Measurements from ENCODE around the gene LHFPL6.

Gene LHFPL6

DNA sequence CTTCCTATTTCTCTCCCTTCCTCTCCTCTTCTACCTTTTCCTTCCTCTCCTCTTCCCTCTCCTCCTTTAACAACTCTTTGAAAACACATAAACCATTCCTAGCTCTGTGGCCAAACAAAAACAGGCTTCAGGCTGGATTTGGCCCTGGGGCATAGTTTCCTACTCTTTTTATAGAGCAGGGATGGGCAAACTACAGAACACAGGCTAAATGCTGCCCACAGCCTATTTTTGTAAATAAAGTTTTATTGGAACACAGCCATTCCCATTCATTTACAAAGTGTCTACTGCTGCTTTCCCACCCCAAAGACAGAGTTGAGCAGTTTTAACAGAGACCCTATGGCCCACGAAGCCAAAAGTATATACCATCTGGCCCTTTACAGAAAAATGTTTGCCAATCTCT lies 35.4 kb downstream of the LHFPL6 start:
- Histone ChIP-seq H4K20me1 (ENCODE audit: insufficient read depth, low read length) (no peaks in the 10 kb centered on the region), H3K4me1 (ENCODE audit: insufficient read depth, low read length) (no peaks in the 10 kb centered on the region), H2AFZ (ENCODE audit: low read depth, low read length) (no peak overlapping the region), H3K27me3 (ENCODE audit: insufficient read depth, low read length, poor library complexity) (no peaks in the 10 kb centered on the region), H3K27ac (ENCODE audit: low read length) (no peak overlapping the region), H3K9me3 (ENCODE audit: insufficient read depth, low read length, severe bottlenecking) (no peaks in the 10 kb centered on the region), H3K4me3 (ENCODE audit: low read depth in 1 of 2, low read length in 2 of 2) (no peak overlapping the region), H3K4me2 (ENCODE audit: insufficient read depth, low read length) (no peak overlapping the region), H3K36me3 (ENCODE audit: insufficient read depth, low read length) (no peaks in the 10 kb centered on the region), H3K79me2 (ENCODE audit: insufficient read depth, low read length) (no peaks in the 10 kb centered on the region), H3K9ac (ENCODE audit: low read depth, low read length) (no peak overlapping the region)
- ATAC-seq (ENCODE audit: insufficient read depth, low read depth) (no peak), DNase-seq (no peak)
- TF ChIP-seq EZH2 (IDR thresholded peaks at IDR 0.05; ENCODE audit: borderline replicate concordance, low read depth, low read length, severe bottlenecking) = no peak
- TF ChIP-seq, protein P1, sequence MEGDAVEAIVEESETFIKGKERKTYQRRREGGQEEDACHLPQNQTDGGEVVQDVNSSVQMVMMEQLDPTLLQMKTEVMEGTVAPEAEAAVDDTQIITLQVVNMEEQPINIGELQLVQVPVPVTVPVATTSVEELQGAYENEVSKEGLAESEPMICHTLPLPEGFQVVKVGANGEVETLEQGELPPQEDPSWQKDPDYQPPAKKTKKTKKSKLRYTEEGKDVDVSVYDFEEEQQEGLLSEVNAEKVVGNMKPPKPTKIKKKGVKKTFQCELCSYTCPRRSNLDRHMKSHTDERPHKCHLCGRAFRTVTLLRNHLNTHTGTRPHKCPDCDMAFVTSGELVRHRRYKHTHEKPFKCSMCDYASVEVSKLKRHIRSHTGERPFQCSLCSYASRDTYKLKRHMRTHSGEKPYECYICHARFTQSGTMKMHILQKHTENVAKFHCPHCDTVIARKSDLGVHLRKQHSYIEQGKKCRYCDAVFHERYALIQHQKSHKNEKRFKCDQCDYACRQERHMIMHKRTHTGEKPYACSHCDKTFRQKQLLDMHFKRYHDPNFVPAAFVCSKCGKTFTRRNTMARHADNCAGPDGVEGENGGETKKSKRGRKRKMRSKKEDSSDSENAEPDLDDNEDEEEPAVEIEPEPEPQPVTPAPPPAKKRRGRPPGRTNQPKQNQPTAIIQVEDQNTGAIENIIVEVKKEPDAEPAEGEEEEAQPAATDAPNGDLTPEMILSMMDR (IDR thresholded peaks at IDR 0.05; ENCODE audit: borderline replicate concordance, extremely low read depth, low read length, poor library complexity, severe bottlenecking) = no peak

DNA sequence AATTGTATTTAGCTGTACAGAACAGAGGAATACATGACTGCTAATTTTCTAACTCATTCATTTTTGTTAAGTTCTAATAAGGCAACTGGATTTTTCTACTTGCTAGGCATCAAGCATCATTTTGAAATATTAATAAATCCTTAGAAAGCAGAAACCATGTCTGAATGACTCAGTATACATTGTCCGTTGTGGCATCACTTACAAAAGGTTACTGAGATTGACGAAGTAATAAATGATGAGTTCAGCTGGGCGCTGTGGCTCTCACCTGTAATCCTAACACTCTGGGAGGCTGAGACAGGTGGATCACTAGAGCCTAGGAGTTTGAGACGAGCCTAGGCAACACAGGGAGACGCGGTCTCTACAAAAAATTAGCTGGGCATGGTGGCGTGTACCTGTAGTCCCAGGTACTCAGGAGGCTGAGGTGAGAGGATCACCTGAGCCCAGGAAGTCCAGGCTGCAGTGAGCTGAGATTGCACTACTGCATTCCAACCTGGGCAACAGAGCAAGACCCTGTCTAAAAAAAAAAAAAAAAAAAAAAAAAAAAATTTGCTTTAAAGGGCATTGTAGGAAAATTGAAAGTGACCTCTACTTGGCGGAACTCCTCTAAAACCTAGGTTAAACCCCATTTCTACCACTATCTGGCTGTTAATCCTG lies 36.6 kb downstream of the LHFPL6 start:
- Histone ChIP-seq H3K4me2 (ENCODE audit: insufficient read depth, low read length) (no peak overlapping the region), H4K20me1 (ENCODE audit: insufficient read depth, low read length) (no peaks in the 10 kb centered on the region), H3K4me1 (ENCODE audit: insufficient read depth, low read length) (no peaks in the 10 kb centered on the region), H3K4me3 (ENCODE audit: low read depth in 1 of 2, low read length in 2 of 2) (no peak overlapping the region), H3K9me3 (ENCODE audit: insufficient read depth, low read length, severe bottlenecking) (no peaks in the 10 kb centered on the region), H3K79me2 (ENCODE audit: insufficient read depth, low read length) (no peaks in the 10 kb centered on the region), H3K27ac (ENCODE audit: low read length) (no peak overlapping the region), H3K27me3 (ENCODE audit: insufficient read depth, low read length, poor library complexity) (no peaks in the 10 kb centered on the region), H3K36me3 (ENCODE audit: insufficient read depth, low read length) (no peaks in the 10 kb centered on the region), H2AFZ (ENCODE audit: low read depth, low read length) (no peak overlapping the region), H3K9ac (ENCODE audit: low read depth, low read length) (no peak overlapping the region)
- TF ChIP-seq, protein P1 (IDR thresholded peaks at IDR 0.05; ENCODE audit: borderline replicate concordance, extremely low read depth, low read length, poor library complexity, severe bottlenecking) = no peak
- TF ChIP-seq EZH2 (IDR thresholded peaks at IDR 0.05; ENCODE audit: borderline replicate concordance, low read depth, low read length, severe bottlenecking) = no peak
- DNase-seq (no peak), ATAC-seq (ENCODE audit: insufficient read depth, low read depth) (no peak)

DNA sequence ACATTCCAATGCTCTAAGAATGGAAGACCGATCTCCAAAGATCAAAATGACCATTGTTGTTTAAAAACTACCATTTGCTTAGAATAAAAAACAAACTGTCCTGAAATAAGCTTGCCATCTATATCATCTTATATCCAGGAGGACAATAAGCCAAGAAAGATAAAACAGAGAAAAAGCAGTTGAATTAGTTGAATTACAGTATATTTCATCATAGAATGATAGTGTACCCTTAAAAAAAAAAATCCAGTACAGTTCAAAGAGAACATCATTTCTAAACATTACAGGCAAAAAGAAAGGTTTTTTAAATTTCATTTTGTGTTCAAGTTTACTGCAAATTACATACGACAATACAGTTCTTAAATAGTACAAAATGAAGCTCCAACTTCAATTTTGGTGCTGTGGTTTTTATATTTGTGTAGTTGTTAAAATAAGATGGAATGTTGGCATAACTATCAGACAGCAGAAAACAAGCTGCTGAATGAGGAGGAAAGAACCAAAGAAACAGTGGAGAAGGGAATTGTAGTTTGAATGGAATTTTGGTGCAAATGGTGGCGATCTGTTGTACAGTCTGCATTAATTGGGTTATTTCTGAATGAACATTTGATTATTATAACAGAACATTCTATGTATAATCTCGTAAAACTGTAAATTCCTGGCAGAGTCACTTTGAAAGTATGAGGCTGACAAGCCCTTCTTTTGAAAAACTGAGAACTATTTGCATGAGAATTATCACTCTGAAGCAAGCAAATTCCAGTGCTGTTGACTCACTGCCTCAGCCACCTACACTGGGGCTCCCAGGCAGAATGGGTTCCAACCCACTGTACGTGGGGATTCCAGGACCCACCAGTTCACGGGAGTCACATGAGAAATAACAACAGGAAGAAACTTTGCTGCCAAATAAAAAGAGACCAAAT lies 37.7 kb downstream of the LHFPL6 start:
- Histone ChIP-seq H3K9me3 (ENCODE audit: insufficient read depth, low read length, severe bottlenecking) (no peaks in the 10 kb centered on the region), H4K20me1 (ENCODE audit: insufficient read depth, low read length) (no peaks in the 10 kb centered on the region), H3K4me2 (ENCODE audit: insufficient read depth, low read length) (no peak overlapping the region), H3K27me3 (ENCODE audit: insufficient read depth, low read length, poor library complexity) (no peaks in the 10 kb centered on the region), H3K4me3 (ENCODE audit: low read depth in 1 of 2, low read length in 2 of 2) (no peak overlapping the region), H3K9ac (ENCODE audit: low read depth, low read length) (no peak overlapping the region), H3K79me2 (ENCODE audit: insufficient read depth, low read length) (no peaks in the 10 kb centered on the region), H2AFZ (ENCODE audit: low read depth, low read length) (no peak overlapping the region), H3K36me3 (ENCODE audit: insufficient read depth, low read length) (no peaks in the 10 kb centered on the region), H3K4me1 (ENCODE audit: insufficient read depth, low read length) (no peaks in the 10 kb centered on the region), H3K27ac (ENCODE audit: low read length) (no peak overlapping the region)
- TF ChIP-seq, protein P1 (IDR thresholded peaks at IDR 0.05; ENCODE audit: borderline replicate concordance, extremely low read depth, low read length, poor library complexity, severe bottlenecking) = no peak
- no peak for TF ChIP-seq EZH2 (IDR thresholded peaks at IDR 0.05; ENCODE audit: borderline replicate concordance, low read depth, low read length, severe bottlenecking)
- DNase-seq = no peak
- no peak for ATAC-seq (ENCODE audit: insufficient read depth, low read depth)
